GM12864 (cell line): ENCODE data around the gene SLC35E3.

Experiments
- DNase-seq: peaks from one replicate; pipeline ENCODE4 v3.0.0-alpha.2; 2011; ENCODE audit warnings: low read depth
- H3K4me3 ChIP-seq: 2 replicates; pipeline ENCODE4 v1.5.1; 2011; ENCODE audit warnings: mild to moderate bottlenecking, low read depth, low read length, control low read depth
- CTCF ChIP-seq: IDR thresholded peaks from 2 replicates; pipeline ENCODE4 v1.5.1; 2011; ENCODE audit warnings: low read depth, mild to moderate bottlenecking, moderate library complexity, low read length, control low read depth, inconsistent platforms; ENCODE audit errors: missing control alignments

Gene SLC35E3

DNA sequence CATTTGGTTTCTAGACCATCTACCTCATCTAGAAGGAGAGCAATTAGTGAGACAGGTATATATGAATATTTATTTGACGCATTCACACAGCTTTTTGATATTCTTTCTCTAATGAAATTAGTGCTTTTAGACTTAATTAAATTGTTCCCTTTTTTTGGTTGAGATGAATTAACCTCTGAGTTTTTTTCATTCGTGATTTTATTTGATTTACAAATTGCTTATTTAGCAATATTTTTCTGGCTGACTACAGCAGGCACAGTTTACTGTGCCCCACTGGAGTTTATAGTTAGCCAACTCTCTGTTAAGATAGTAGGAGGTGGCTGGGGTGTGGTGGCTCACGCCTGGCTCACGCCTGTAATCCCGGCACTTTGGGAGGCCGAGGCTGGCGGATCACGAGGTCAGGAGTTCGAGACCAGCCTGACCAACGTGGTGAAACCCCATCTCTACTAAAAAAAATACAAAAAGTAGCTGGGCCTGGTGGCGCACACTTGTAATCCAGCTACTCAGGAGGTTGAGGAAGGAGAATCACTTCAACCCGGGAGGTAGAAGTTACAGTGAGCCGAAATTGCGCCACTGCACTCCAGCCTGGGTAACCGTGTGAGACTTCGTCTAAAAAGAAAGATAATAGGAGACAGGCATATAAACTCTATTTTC is 78.7 kb downstream of the SLC35E3 start:
- H3K4me3 ChIP-seq = no peak overlapping the region
- DNase-seq = no peak
- no peak for TF ChIP-seq CTCF

DNA sequence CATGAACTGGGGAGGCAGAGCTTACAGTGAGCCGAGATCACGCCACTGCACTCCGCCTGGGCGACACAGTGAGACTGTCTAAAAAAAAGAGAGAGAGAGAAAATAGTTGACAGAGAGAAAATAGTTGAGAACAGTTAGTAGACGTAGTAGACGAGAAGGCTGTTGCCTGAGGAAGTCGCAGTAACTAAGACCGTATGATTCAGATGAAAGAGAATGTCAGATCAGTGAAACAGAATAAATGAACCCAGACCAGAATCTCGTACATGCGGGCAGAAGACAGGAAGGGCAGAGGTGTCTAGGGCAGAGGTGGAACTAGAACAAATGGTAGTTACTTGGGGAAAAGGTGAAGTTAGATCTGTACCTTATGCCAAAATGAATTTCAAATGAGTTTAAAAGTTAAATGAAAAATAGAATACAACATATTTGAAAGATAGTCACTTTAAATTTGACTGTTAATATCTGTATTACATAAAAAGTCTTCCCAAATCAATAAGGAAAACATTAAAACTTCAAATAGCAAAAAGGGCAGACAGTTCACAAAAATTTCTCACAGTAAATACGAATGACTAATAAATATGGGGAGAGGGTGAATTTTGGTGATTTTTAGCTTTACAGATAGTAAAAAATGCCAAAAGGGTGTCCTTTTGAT is 79.7 kb downstream of the SLC35E3 start:
- no peak for TF ChIP-seq CTCF
- no peak for DNase-seq
- no peak overlapping the region for H3K4me3 ChIP-seq

DNA sequence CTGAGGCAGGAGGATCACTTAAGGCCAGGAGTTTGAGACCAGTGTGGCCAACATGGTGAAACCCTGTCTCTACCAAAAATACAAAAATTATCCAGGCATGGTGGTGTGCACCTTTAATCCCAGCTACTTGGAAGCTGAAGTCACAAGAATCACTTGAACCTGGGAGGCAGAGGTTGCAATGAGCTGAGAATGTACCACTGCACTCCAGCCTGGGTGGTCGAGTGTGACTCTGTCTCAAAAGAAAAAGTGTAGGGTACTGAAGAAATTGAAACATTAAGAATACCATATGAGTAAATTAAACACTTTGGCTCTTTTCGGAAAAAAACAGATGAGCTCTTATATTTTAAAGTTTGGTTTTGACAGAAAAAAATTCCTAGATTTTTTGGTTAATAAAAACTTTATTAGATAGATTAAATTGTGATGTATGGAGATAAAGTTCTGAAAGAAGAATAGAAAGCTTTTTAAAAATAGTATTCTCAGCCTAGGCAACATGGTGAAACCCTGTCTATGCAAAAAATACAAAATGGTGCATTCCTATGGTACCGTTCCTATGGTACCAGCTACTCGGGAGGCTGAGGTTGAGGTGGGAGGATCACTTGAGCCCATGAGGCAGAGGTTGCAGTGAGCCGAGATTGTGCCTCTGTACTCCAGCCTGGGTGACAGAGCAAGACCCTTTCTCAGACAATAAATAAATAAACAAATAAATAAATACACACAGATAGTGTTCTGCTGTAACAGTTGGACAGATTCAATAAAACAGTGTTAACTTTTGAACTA is 82.1 kb downstream of the SLC35E3 start:
- no peak overlapping the region for H3K4me3 ChIP-seq
- no peak for TF ChIP-seq CTCF
- DNase-seq = no peak

GRCh38 chr12:68828672-68829068 is 82.7 kb downstream of the SLC35E3 start:
- no peak for DNase-seq
- TF ChIP-seq CTCF = no peak
- no peak overlapping the region for H3K4me3 ChIP-seq
